Left ventricle myocardium inferior (tissue), 1 donor: ENCODE measurements around the gene WDR44. TPM values are rescaled to one million over a fixed set of nuclear protein-coding genes. Genes with fewer than 3 reads are reported as not detected.
"Not testable (repeated sequence)": the region's sequence is repeated elsewhere in the genome, so short reads cannot be mapped to it uniquely, and the experiment has no call there.

Experiments used
- DNase-seq: peaks from one replicate; pipeline ENCODE4 v3.0.0-alpha.2; 2020
- H3K27ac ChIP-seq: fragments of 200-600 bp; replicated peaks from 2 replicates; pipeline ENCODE4 v1.8.0; 2021
- H3K27me3 ChIP-seq: fragments of 200-600 bp; 2 replicates; pipeline ENCODE4 v1.8.0; 2021; ENCODE audit warnings: low read depth
- H3K36me3 ChIP-seq: fragments of 200-600 bp; 2 replicates; pipeline ENCODE4 v1.8.0; 2021
- H3K4me1 ChIP-seq: fragments of 200-600 bp; 2 replicates; pipeline ENCODE4 v1.8.0; 2021
- H3K4me3 ChIP-seq: fragments of 200-600 bp; 2 replicates; pipeline ENCODE4 v1.8.0; 2021; ENCODE audit warnings: mild to moderate bottlenecking, moderate library complexity
- H3K9me3 ChIP-seq: fragments of 200-600 bp; replicated peaks from 2 replicates; pipeline ENCODE4 v1.8.0; 2021
- intact Hi-C: fragments of 100-400 bp; cut with micrococcal nuclease; formaldehyde crosslinking; loops from one replicate; pipeline ENCODE4 v1.11.0; 2022
- total RNA-seq: library from RNA; stranded (reverse); fragmentation: NEBNext Ultra II Directional; extraction: Animal tissue kit (Norgen Biotek cat#: 25700); gene quantifications from one replicate; pipeline ENCODE4 v1.2.1, GENCODE V29; 2021
- TF ChIP-seq, protein P1 (sequence below): fragments of 200-600 bp; IDR thresholded peaks from 2 replicates; pipeline ENCODE4 v1.8.0; 2021; ENCODE audit warnings: antibody characterized with exemption, mild to moderate bottlenecking, borderline replicate concordance
- donor health status: DM: no; HTN: yes; CAD: no; lungs with severe emphysema.

Gene WDR44
- total RNA-seq, 1 donor from 2014 or later = 13.4 TPM

DNA sequence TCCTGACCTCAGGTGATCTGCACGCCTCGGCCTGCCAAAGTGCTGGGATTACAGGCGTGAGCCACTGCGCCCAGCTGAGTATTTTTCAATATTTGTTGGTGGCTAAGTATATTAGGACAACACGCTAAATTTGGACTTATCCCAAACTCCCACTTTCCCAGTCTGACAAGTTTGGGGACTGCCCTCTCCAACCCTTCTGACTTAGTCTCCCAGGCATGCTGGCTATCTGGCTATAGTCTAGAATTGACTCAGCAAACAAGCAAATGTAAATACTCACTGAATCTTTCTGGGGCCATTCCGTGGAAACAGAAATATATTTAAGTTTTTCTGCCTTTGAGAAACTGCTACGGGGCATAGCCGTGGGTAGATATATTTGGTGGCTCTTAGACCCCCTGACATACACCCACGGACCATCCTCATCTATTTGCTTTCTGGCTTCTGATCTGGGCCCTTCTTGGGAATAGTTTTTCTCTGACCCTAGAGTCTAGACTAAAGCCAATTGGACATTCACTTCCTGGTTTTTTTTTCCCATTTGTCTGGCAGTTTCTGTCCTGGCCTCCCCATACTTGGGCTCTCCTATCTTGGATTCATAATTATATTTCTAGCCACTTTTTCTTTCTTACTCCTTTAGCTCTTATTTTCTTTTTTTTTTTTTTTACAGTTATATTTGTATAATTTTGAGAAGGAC is 138.5 kb downstream of the WDR44 start:
- Histone ChIP-seq H3K4me1 (no peaks in the 10 kb centered on the region), H3K36me3 (no peaks in the 10 kb centered on the region), H3K27ac (no peak overlapping the region), H3K27me3 (no peaks in the 10 kb centered on the region), H3K4me3 (no peak overlapping the region), H3K9me3 (no peaks in the 10 kb centered on the region)
- intact Hi-C loops = no loop called here
- DNase-seq = no peak
- TF ChIP-seq, protein P1, sequence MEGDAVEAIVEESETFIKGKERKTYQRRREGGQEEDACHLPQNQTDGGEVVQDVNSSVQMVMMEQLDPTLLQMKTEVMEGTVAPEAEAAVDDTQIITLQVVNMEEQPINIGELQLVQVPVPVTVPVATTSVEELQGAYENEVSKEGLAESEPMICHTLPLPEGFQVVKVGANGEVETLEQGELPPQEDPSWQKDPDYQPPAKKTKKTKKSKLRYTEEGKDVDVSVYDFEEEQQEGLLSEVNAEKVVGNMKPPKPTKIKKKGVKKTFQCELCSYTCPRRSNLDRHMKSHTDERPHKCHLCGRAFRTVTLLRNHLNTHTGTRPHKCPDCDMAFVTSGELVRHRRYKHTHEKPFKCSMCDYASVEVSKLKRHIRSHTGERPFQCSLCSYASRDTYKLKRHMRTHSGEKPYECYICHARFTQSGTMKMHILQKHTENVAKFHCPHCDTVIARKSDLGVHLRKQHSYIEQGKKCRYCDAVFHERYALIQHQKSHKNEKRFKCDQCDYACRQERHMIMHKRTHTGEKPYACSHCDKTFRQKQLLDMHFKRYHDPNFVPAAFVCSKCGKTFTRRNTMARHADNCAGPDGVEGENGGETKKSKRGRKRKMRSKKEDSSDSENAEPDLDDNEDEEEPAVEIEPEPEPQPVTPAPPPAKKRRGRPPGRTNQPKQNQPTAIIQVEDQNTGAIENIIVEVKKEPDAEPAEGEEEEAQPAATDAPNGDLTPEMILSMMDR = no peak

DNA sequence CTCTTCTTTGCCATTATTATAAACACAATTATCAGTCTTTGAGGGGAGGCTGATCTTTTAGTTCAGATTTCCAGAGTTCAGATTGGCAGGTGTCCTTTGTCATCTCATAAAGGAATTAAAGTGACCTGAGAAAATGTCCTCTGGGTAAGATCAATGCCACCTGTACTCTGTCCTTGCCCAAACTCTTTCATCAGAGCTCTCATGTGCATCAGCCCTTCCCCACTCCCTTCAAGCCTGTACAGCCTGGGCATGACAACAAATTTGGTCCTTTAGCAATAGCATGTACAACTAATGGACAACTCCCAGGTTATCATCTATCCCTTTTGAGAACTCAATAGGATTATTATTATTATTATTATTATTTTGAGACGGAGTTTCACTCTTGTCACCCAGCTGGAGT is 140.8 kb downstream of the WDR44 start:
- DNase-seq, H3K27ac ChIP-seq, H3K36me3 ChIP-seq, intact Hi-C loops, H3K9me3 ChIP-seq, H3K4me3 ChIP-seq, H3K27me3 ChIP-seq, H3K4me1 ChIP-seq: not testable (repeated sequence)

DNA sequence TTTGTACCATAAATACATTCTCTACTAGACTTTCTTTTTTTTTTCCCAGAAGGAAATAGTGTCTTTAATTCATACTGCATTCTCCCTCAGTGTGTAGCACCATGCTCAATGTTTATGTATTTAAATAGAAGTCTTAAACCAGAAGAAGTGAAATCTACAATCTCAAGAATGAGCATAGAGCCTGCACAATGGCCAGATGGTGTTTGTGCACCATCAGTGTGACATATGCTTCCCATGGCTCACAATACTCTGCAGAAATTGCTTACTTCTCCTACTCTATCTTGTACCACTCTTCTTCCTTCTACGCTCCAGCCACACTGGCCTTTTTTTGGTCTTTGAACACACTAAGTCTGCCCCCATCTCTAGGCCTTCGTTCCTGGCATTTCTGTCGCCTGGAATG is 147.1 kb downstream of the WDR44 start:
- DNase-seq = no peak

DNA sequence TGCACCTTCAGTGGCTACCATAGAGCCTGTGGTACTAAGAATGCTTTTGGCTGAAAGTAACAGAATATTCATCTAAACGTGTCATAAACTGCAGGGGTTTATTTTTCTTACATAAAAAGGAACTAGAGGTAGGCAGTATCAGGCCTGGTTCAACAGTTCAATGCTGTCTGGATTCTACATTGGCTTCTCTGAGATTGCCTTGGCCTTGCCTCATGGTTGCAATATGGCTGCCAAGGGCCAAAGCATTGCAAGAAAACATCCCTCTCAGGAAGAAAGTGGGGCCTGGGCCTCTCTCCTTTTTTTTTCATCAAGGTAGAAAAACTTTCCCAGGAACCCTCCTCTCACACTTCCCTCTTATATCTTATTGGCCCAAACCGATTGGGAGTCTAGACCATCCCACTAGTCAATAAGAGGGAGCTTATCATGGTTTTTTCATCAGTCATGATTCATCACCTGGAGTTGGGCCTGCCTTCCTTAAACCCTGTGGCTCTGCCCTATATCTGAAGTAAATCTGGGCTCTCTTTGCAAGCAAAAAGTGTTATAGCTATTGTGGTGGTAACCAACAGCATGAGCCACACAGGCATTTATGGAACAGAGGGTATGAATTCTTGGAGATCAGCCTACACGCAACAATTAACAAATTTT is 147.9 kb downstream of the WDR44 start:
- no peaks in the 10 kb centered on the region for H3K36me3 ChIP-seq
- no peak overlapping the region for H3K27ac ChIP-seq

More for the DNA sequence above, 147.1 kb downstream of the WDR44 start:
- Histone ChIP-seq H3K27me3 (peaks cover 21% of the 10 kb centered on the region), H3K4me1 (peaks cover 9% of the 10 kb centered on the region), H3K4me3 (no peak overlapping the region), H3K9me3 (no peaks in the 10 kb centered on the region), H3K27ac (no peak overlapping the region), H3K36me3 (no peaks in the 10 kb centered on the region)
- TF ChIP-seq, protein P1 = no peak
- intact Hi-C loops = no loop called here

DNA sequence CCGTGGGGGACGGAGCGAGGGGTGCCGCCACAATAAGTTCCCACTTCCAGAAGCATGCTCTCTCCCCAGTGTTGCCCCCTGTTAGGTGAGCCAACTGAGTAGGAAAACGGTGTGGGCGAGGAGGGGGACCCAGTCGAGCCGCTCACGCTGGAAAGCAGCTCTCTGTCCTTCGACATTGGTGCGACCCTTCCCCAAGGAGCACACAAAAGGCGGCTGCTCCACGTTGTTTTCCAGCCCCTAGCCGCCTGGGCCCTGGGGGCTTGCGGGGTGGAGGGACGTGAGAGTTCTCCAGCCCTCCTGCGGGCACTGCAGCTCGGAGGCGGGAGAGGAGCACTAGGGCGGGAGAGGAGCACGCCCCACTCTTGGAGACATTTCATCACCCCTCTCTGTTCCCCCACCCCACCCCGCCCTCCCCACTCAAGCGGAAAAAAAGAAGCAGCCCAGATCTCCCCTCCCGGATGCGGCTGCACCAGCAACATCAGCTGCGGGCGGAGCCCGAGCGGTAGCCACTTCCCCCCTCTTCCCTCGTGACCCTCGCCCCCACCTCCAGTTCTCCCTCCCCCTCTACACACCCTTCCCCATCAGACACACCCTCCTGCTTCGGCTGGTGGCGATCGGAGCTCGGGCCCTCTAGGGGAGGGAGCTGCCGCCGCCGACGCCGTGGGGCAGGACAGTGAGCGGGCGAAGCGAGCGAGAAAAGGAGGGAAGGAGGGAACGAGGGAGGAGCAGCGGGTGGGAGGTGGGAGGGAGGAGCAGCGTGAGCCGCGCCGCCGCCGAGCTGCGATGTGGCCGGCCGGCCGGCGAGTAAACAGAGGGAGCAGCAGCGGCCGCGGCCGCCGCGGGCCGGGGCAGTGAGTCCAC is 149.4 kb downstream of the WDR44 start, which contains the start of gene DOCK11:
DOCK11 (plus strand) TSS at position 755 of the 861 bp plus-strand sequence. CDS start 157 bp downstream, outside the sequence.
- H3K4me3 ChIP-seq = peak within 1 kb of the TSS; percentile 73
- peaks cover 30% of the 10 kb centered on the region for H3K27me3 ChIP-seq
- H3K4me1 ChIP-seq = peaks cover 9% of the 10 kb centered on the region
- peak within 1 kb of the TSS; percentile 77 for H3K27ac ChIP-seq
- peak; percentile 74 for DNase-seq
- no peaks in the 10 kb centered on the region for H3K36me3 ChIP-seq
- TF ChIP-seq, protein P1 = no peak
- no peaks in the 10 kb centered on the region for H3K9me3 ChIP-seq
- intact Hi-C loops = no loop called here

More for the DNA sequence above, 147.9 kb downstream of the WDR44 start:
- H3K4me3 ChIP-seq = no peak overlapping the region
- DNase-seq = no peak
- peaks cover 24% of the 10 kb centered on the region for H3K27me3 ChIP-seq
- peaks cover 9% of the 10 kb centered on the region for H3K4me1 ChIP-seq
- TF ChIP-seq, protein P1 = no peak
- intact Hi-C loops = no loop called here
- H3K9me3 ChIP-seq = no peaks in the 10 kb centered on the region
